ENCODE results near the gene POP5.

- TF ChIP-seq CTCF (conservative IDR thresholded peaks at IDR 0.05; ENCODE audit: low read depth, low read length) (no peak), RFX5 (IDR thresholded peaks at IDR 0.05; ENCODE audit: low read depth, low read length) (no peak), SMC3 (IDR thresholded peaks at IDR 0.05; ENCODE audit: low read depth, low read length) (no peak), RAD21 (IDR thresholded peaks at IDR 0.05; ENCODE audit: low read length) (no peak), CHD1 (IDR thresholded peaks at IDR 0.05; ENCODE audit: low read depth, low read length) (no peak), RCOR1 (IDR thresholded peaks at IDR 0.05; ENCODE audit: insufficient replicate concordance, low read length) (no peak), NFE2L2 (IDR thresholded peaks at IDR 0.05; ENCODE audit: low read depth, low read length) (no peak), MAFK (IDR thresholded peaks at IDR 0.05; ENCODE audit: low read depth, low read length) (no peak)
These were observed 7.6 kb downstream of the POP5 start for GRCh38 chr12:120573560-120573959.

Data from IMR-90 (cell line).